HepG2 (cell line): ENCODE measurements around the gene KCNK17.

Experiments used
- CBFB ChIP-seq: sonication (generic); formaldehyde crosslinking; IDR thresholded peaks from 2 replicates; pipeline ENCODE4 v1.4.0; 2020; ENCODE audit warnings: missing genetic modification reagents
- CEBPB ChIP-seq: IDR thresholded peaks from 2 replicates; pipeline ENCODE4 v1.6.1; 2011; ENCODE audit warnings: low read depth, low read length, improper control_type of control experiment, borderline replicate concordance
- EZH2 ChIP-seq: conservative IDR thresholded peaks from 2 replicates; pipeline ENCODE4 v1.6.1; 2012; ENCODE audit warnings: mild to moderate bottlenecking, low read depth, low read length, moderate library complexity
- SP2 ChIP-seq: sonication (generic); formaldehyde crosslinking; IDR thresholded peaks from 2 replicates; pipeline ENCODE4 v1.5.1; 2020; ENCODE audit warnings: mild to moderate bottlenecking, missing genetic modification reagents
- ZFP37 ChIP-seq: sonication (generic); formaldehyde crosslinking; IDR thresholded peaks from 2 replicates; pipeline ENCODE4 v1.4.0; 2020; ENCODE audit warnings: missing genetic modification reagents, borderline replicate concordance
- ZFX ChIP-seq: sonication (generic); formaldehyde crosslinking; IDR thresholded peaks from 2 replicates; pipeline ENCODE4 v1.4.0; 2020; ENCODE audit warnings: mild to moderate bottlenecking, low read depth, missing genetic modification reagents, moderate library complexity
- ZNF737 ChIP-seq: sonication (generic); formaldehyde crosslinking; IDR thresholded peaks from 2 replicates; pipeline ENCODE4 v1.5.0; 2020; ENCODE audit warnings: missing genetic modification reagents, mild to moderate bottlenecking, borderline replicate concordance
- TF ChIP-seq, protein P1 (sequence below): sonication (generic); formaldehyde crosslinking; IDR thresholded peaks from 2 replicates; pipeline ENCODE4 v1.5.0; 2020; ENCODE audit warnings: mild to moderate bottlenecking, missing genetic modification reagents, moderate library complexity
- TF ChIP-seq, protein P2 (sequence below): sonication (generic); formaldehyde crosslinking; IDR thresholded peaks from 2 replicates; pipeline ENCODE4 v1.8.1; 2023; ENCODE audit warnings: mild to moderate bottlenecking, missing genetic modification reagents

DNA sequence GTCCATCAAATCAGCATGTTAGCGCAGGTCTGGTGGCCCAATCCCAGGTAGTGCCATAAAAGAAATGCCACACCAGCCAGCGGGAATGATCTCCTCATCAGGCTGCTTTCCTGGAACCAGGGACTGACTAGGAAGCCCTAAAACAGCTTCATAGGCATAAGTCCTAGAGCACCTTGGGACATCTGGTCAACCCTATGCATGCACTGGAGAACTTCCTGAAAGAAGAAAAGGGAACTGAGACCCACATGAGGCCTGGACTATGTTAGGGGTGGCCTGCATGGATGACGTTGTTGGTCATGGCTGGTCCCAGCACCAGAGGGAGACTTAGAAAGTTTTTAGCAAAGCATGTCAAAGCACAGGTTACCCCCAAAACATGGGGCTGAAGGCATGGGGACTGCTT lies 15.8 kb upstream of the KCNK17 start:
- TF ChIP-seq, protein P1, sequence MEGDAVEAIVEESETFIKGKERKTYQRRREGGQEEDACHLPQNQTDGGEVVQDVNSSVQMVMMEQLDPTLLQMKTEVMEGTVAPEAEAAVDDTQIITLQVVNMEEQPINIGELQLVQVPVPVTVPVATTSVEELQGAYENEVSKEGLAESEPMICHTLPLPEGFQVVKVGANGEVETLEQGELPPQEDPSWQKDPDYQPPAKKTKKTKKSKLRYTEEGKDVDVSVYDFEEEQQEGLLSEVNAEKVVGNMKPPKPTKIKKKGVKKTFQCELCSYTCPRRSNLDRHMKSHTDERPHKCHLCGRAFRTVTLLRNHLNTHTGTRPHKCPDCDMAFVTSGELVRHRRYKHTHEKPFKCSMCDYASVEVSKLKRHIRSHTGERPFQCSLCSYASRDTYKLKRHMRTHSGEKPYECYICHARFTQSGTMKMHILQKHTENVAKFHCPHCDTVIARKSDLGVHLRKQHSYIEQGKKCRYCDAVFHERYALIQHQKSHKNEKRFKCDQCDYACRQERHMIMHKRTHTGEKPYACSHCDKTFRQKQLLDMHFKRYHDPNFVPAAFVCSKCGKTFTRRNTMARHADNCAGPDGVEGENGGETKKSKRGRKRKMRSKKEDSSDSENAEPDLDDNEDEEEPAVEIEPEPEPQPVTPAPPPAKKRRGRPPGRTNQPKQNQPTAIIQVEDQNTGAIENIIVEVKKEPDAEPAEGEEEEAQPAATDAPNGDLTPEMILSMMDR (CRISPR knock-in tag): no peak
- TF ChIP-seq EZH2 (no peak), SP2 (CRISPR knock-in tag) (no peak), ZFX (CRISPR knock-in tag) (no peak), ZFP37 (CRISPR knock-in tag) (no peak), ZNF737 (CRISPR knock-in tag) (no peak), CBFB (CRISPR knock-in tag) (no peak), CEBPB (no peak)
- TF ChIP-seq, protein P2, sequence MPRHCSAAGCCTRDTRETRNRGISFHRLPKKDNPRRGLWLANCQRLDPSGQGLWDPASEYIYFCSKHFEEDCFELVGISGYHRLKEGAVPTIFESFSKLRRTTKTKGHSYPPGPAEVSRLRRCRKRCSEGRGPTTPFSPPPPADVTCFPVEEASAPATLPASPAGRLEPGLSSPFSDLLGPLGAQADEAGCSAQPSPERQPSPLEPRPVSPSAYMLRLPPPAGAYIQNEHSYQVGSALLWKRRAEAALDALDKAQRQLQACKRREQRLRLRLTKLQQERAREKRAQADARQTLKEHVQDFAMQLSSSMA (CRISPR knock-in tag): no peak
